KMS-11 (cell line): ENCODE results near the gene ZRANB1.
A peak's percentile ranks its signal among the peaks of the same experiment; 100 is the strongest.
"Not testable (repeated sequence)": the region's sequence is repeated elsewhere in the genome, so short reads cannot be mapped to it uniquely, and the experiment has no call there.

Experiments
- H2AFZ ChIP-seq: fragments of 200-600 bp; sonication (generic); 2 replicates; pipeline ENCODE4 v1.6.1; 2016; ENCODE audit warnings: antibody characterized with exemption, mixed run types, low read depth
- H3K27ac ChIP-seq: fragments of 200-600 bp; sonication (generic); 2 replicates; pipeline ENCODE4 v1.6.1; 2016; ENCODE audit warnings: mild to moderate bottlenecking, mixed run types
- H3K27me3 ChIP-seq: fragments of 200-600 bp; sonication (generic); 2 replicates; pipeline ENCODE4 v1.6.1; 2017; ENCODE audit warnings: mild to moderate bottlenecking, low read depth, mixed run types, moderate library complexity; ENCODE audit not compliant: insufficient read depth
- H3K36me3 ChIP-seq: fragments of 200-600 bp; sonication (generic); 2 replicates; pipeline ENCODE4 v1.6.1; 2017; ENCODE audit warnings: mild to moderate bottlenecking, mixed run types; ENCODE audit not compliant: insufficient read depth
- H3K4me1 ChIP-seq: fragments of 200-600 bp; sonication (generic); 2 replicates; pipeline ENCODE4 v1.6.1; 2016; ENCODE audit warnings: mild to moderate bottlenecking, low read depth, mixed run types; ENCODE audit not compliant: poor library complexity, severe bottlenecking
- H3K4me2 ChIP-seq: fragments of 200-600 bp; sonication (generic); 2 replicates; pipeline ENCODE4 v1.7.0; 2016; ENCODE audit warnings: mild to moderate bottlenecking, mixed run types
- H3K4me3 ChIP-seq: fragments of 200-600 bp; sonication (generic); IDR thresholded peaks from 2 replicates; pipeline ENCODE4 v1.6.1; 2017; ENCODE audit warnings: low read depth, low read length, mixed read lengths; ENCODE audit not compliant: insufficient read depth
- H3K79me2 ChIP-seq: fragments of 200-600 bp; sonication (generic); 2 replicates; pipeline ENCODE4 v1.6.1; 2016; ENCODE audit warnings: low read depth, mixed run types; ENCODE audit not compliant: insufficient read depth
- H3K9ac ChIP-seq: fragments of 200-600 bp; sonication (generic); 2 replicates; pipeline ENCODE4 v1.6.1; 2016; ENCODE audit warnings: mild to moderate bottlenecking, mixed run types
- H4K20me1 ChIP-seq: fragments of 200-600 bp; sonication (generic); 2 replicates; pipeline ENCODE4 v1.6.1; 2016; ENCODE audit warnings: mild to moderate bottlenecking, mixed run types; ENCODE audit not compliant: insufficient read depth
- TF ChIP-seq, protein P1 (sequence below): fragments of 200-600 bp; sonication (generic); conservative IDR thresholded peaks from 2 replicates; pipeline ENCODE4 v1.6.1; 2017; ENCODE audit warnings: low read depth, mild to moderate bottlenecking, antibody characterized with exemption, low read length, moderate library complexity, mixed read lengths

The ZRANB1 gene

DNA sequence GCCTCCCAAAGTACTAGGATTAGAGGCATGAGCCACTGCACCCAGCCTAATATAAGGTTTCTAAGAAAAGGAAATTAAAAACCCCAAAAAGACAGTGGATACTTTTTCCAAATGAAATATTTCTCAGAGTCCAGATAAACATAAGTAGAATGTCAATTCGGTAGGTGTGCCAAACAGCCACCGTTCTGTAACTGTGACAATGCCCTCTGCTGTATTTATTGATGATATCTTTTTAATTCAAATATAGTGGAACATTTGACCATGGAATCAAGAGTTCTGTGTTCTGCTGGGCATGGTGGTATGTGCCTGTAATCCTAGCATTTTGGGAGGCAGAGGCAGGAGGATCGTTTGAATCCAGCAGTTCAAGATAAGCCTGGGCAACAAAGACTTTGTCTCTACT lies 28.8 kb upstream of the ZRANB1 start:
- H2AFZ ChIP-seq: no peak overlapping the region

DNA sequence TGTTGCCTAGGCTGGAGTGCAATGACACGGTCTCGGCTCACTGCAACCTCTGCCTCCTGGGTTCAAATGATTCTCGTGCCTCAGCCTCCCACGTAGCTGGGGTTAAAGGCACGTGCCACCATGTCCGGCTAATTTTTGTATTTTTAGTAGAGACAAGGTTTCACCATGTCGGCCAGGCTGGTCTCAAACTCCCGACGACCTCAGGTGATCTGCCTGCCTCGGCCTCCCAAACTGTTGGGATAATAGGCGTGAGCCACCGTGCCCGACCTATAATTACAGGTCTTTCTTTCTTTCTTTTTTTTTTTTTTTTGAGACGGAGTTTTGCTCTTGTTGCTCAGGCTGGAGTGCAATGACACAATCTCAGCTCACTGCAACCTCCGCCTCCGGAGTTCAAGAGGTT lies 27.5 kb upstream of the ZRANB1 start:
- not testable (repeated sequence) for H3K4me3 ChIP-seq, H2AFZ ChIP-seq, H4K20me1 ChIP-seq, H3K36me3 ChIP-seq, H3K9ac ChIP-seq, H3K27me3 ChIP-seq, H3K27ac ChIP-seq, H3K4me2 ChIP-seq
- peaks cover 21% of the 10 kb centered on the region for H3K79me2 ChIP-seq
- H3K4me1 ChIP-seq: peaks cover 29% of the 10 kb centered on the region

More for the DNA sequence above, 28.8 kb upstream of the ZRANB1 start:
- Histone ChIP-seq H3K4me2 (no peak overlapping the region), H3K27ac (no peak overlapping the region), H3K9ac (no peak overlapping the region), H3K4me1 (peaks cover 20% of the 10 kb centered on the region), H3K36me3 (no peaks in the 10 kb centered on the region), H3K79me2 (peaks cover 8% of the 10 kb centered on the region), H4K20me1 (no peaks in the 10 kb centered on the region), H3K4me3 (no peak overlapping the region), H3K27me3 (no peaks in the 10 kb centered on the region)
- TF ChIP-seq, protein P1, sequence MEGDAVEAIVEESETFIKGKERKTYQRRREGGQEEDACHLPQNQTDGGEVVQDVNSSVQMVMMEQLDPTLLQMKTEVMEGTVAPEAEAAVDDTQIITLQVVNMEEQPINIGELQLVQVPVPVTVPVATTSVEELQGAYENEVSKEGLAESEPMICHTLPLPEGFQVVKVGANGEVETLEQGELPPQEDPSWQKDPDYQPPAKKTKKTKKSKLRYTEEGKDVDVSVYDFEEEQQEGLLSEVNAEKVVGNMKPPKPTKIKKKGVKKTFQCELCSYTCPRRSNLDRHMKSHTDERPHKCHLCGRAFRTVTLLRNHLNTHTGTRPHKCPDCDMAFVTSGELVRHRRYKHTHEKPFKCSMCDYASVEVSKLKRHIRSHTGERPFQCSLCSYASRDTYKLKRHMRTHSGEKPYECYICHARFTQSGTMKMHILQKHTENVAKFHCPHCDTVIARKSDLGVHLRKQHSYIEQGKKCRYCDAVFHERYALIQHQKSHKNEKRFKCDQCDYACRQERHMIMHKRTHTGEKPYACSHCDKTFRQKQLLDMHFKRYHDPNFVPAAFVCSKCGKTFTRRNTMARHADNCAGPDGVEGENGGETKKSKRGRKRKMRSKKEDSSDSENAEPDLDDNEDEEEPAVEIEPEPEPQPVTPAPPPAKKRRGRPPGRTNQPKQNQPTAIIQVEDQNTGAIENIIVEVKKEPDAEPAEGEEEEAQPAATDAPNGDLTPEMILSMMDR: no peak

GRCh38 chr10:124916098-124916584 lies 25.8 kb upstream of the ZRANB1 start:
- TF ChIP-seq, protein P1: no peak
- peak overlapping the region; percentile 84 for H3K9ac ChIP-seq
- peaks cover 30% of the 10 kb centered on the region for H3K4me1 ChIP-seq
- H3K79me2 ChIP-seq: peaks cover 37% of the 10 kb centered on the region
- H3K27me3 ChIP-seq: no peaks in the 10 kb centered on the region
- peak overlapping the region; percentile 81 for H3K4me2 ChIP-seq
- H3K4me3 ChIP-seq: no peak overlapping the region
- H2AFZ ChIP-seq: peak overlapping the region; percentile 62
- peak overlapping the region; percentile 75 for H3K27ac ChIP-seq
- no peaks in the 10 kb centered on the region for H3K36me3 ChIP-seq
- no peaks in the 10 kb centered on the region for H4K20me1 ChIP-seq

DNA sequence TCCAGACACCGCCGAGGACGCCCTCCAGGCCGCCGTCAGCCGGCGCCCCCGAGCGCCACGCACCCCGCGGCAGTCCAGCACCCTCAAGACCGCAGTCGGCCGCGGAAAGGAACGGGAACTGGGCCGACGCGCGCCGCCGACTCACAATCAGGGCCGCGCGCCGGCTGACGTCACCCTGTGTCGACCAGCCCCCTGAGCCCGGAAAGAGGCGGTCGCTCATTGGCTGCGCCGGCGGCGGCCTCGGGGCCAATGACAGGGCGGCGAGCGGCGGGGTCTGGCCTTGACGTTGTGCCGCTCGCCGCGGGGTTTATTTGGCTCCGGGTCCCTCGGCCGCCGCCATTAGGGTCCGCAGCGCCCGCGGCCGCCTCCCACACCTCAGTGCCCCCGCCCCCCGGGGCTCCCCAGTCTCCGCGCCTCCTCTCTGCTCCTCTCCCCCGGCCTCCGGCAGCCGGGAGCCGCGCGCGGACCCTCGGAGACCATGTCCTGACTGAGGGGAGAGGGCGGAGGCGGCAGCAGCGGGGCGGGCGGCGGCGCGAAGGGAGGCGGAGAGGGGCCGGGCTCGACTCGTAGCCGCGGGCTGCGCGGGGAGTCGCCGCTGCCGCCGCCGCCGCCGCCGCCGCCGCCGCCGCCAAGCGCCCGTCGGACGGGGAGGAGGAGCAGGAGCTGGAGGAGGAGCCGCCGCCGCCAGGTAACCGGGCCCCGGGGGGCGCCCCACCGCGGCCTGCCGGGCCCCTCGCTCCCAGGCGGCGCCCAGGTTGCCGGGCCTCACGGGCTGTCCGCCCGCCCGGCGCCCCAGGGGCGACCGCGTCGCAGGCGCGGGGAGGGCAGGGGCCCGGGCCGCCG lies 25.1 kb upstream of the ZRANB1 start:
- Histone ChIP-seq H2AFZ (peak overlapping the region; percentile 62), H3K4me1 (peaks cover 30% of the 10 kb centered on the region), H3K36me3 (no peaks in the 10 kb centered on the region), H3K9ac (peak overlapping the region; percentile 84), H3K27me3 (no peaks in the 10 kb centered on the region), H3K4me3 (no peak overlapping the region), H3K79me2 (peaks cover 44% of the 10 kb centered on the region), H3K27ac (peak overlapping the region; percentile 75), H4K20me1 (no peaks in the 10 kb centered on the region), H3K4me2 (peak overlapping the region; percentile 81)
- TF ChIP-seq, protein P1: no peak
